Duodenal mucosa (tissue), 2 donors: ENCODE results near the gene GTF3C6.
"Not testable (repeated sequence)": the region's sequence is repeated elsewhere in the genome, so short reads cannot be mapped to it uniquely, and the experiment has no call there.

Experiments used
- H3K27ac ChIP-seq: one replicate; pipeline ENCODE4 v1.7.0; 2013; ENCODE audit warnings: low read depth, low read length
- H3K27me3 ChIP-seq, 2 donors: one replicate each; pipeline ENCODE4 v1.7.0; 2013; ENCODE audit warnings: low read length in 2 of 2, control low read depth in 1 of 2; ENCODE audit not compliant: insufficient read depth in 2 of 2, control insufficient read depth in 1 of 2
- H3K36me3 ChIP-seq, 2 donors: one replicate each; pipeline ENCODE4 v1.7.0; 2013; ENCODE audit warnings: low read length in 2 of 2, control low read depth in 1 of 2; ENCODE audit not compliant: insufficient read depth in 2 of 2, control insufficient read depth in 1 of 2
- H3K4me1 ChIP-seq, 2 donors: one replicate each; pipeline ENCODE4 v1.7.0; 2013; ENCODE audit warnings: low read length in 2 of 2, control low read depth in 1 of 2; ENCODE audit not compliant: insufficient read depth in 2 of 2, control insufficient read depth in 1 of 2
- H3K4me3 ChIP-seq, 2 donors: one replicate each; pipeline ENCODE4 v1.7.0; 2013; ENCODE audit warnings: low read length in 2 of 2, low read depth in 1 of 2
- H3K9ac ChIP-seq, 2 donors: one replicate each; pipeline ENCODE4 v1.7.0; 2013; ENCODE audit warnings: low read length in 2 of 2, low read depth in 1 of 2
- H3K9me3 ChIP-seq, 2 donors: one replicate each; pipeline ENCODE4 v1.7.0; 2013; ENCODE audit warnings: low read length in 2 of 2, control low read depth in 1 of 2; ENCODE audit not compliant: control insufficient read depth in 1 of 2

GTF3C6 gene

GRCh38 chr6:110949679-110950285, 8.7 kb upstream of the GTF3C6 start:
- Histone ChIP-seq H3K4me1 (peaks cover 0 to 4% of the 10 kb centered on the region in 2 donors), H3K9ac (no peak overlapping the region), H3K9me3 (no peaks in the 10 kb centered on the region), H3K4me3 (no peak overlapping the region), H3K36me3 (no peaks in the 10 kb centered on the region), H3K27me3 (no peaks in the 10 kb centered on the region), H3K27ac (no peak overlapping the region)

DNA sequence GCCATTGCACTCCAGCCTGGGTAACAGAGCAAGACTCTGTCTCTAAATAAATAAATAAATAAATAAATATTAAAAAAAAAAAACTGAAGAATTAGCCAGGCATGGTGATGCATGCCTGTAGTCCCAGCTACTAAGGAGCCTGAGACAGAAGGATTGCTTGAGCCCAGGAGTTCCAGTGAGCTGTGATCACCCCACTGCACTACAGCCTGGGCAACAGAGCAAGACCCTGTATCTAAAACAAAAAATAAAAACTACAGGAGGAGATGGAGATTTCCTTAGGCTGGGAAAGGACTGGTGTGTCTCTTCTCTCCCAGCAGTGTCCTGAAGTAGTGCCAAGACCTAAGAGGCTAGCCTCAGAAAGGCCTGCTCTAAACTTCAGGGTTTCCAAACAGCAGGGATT, 8.1 kb upstream of the GTF3C6 start:
- Histone ChIP-seq H3K36me3 (no peaks in the 10 kb centered on the region), H3K4me3 (no peak overlapping the region), H3K9me3 (no peaks in the 10 kb centered on the region), H3K4me1 (peaks cover 0 to 4% of the 10 kb centered on the region in 2 donors), H3K27ac (no peak overlapping the region), H3K27me3 (no peaks in the 10 kb centered on the region), H3K9ac (no peak overlapping the region)

GRCh38 chr6:110951008-110951407, 7.5 kb upstream of the GTF3C6 start:
- no peaks in the 10 kb centered on the region for H3K36me3 ChIP-seq
- no peak overlapping the region for H3K9ac ChIP-seq
- no peak overlapping the region for H3K4me3 ChIP-seq
- H3K9me3 ChIP-seq: no peaks in the 10 kb centered on the region
- no peak overlapping the region for H3K27ac ChIP-seq
- no peaks in the 10 kb centered on the region for H3K27me3 ChIP-seq
- peaks cover 0 to 4% of the 10 kb centered on the region in 2 donors for H3K4me1 ChIP-seq

DNA sequence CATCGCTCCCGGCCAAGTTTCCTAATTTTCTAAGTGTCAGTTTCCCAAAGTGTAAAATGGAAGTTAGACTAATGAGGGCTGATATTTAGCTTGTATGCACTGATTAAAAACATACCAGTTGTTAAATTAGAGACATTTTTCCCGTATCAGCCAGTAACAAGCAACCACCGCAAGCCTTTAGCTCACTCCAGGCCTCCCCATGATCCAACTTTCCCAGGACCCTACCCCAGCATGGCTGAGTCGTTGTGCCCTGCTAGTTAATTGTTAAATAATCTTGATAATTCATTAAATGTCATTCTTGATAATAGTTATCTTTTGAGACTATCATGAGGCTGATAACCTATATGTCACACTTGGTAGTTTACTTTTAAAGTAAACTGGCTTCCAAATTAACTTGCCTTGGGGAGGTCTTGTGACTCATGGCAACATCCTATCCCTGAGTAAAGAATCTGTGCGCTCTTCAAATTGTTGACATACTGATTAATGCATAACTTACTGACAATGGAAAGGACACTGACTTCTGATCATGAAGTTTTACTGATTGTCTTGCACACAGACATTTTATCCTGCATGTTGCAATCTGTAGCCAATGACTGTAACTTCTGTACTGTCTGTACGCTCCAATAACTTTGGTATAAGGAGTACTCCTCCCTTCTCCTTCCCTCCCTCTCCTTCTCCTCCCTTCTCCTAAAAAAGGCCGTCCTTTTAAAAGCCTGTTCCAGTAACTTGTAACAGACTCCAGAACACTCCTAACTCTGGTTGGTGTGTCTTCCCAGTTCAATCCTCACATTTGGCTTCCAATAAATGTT, 6.3 kb upstream of the GTF3C6 start:
- H3K27ac ChIP-seq: no peak overlapping the region
- H3K9me3 ChIP-seq: no peaks in the 10 kb centered on the region
- H3K27me3 ChIP-seq: no peaks in the 10 kb centered on the region
- no peak overlapping the region for H3K9ac ChIP-seq
- H3K4me3 ChIP-seq: no peak overlapping the region
- H3K4me1 ChIP-seq: peaks cover 0 to 4% of the 10 kb centered on the region in 2 donors
- no peaks in the 10 kb centered on the region for H3K36me3 ChIP-seq

- no peaks in the 10 kb centered on the region for H3K27me3 ChIP-seq
- no peak overlapping the region for H3K9ac ChIP-seq
- H3K9me3 ChIP-seq: no peaks in the 10 kb centered on the region
- H3K4me3 ChIP-seq: no peak overlapping the region
- no peak overlapping the region for H3K27ac ChIP-seq
- no peaks in the 10 kb centered on the region for H3K36me3 ChIP-seq
- peaks cover 6 to 8% of the 10 kb centered on the region in 2 donors for H3K4me1 ChIP-seq
Observed at GRCh38 chr6:110953633-110954303, 4.7 kb upstream of the GTF3C6 start.

GRCh38 chr6:110960014-110960390, 1.5 kb downstream of the GTF3C6 start:
- no peak overlapping the region for H3K27ac ChIP-seq
- peak overlapping the region in 1 of 2 donors; percentile 18 for H3K9ac ChIP-seq
- peaks cover 8 to 9% of the 10 kb centered on the region in 2 donors for H3K4me1 ChIP-seq
- no peaks in the 10 kb centered on the region for H3K9me3 ChIP-seq
- H3K36me3 ChIP-seq: peaks cover 7 to 11% of the 10 kb centered on the region in 2 donors
- no peaks in the 10 kb centered on the region for H3K27me3 ChIP-seq
- no peak overlapping the region for H3K4me3 ChIP-seq

DNA sequence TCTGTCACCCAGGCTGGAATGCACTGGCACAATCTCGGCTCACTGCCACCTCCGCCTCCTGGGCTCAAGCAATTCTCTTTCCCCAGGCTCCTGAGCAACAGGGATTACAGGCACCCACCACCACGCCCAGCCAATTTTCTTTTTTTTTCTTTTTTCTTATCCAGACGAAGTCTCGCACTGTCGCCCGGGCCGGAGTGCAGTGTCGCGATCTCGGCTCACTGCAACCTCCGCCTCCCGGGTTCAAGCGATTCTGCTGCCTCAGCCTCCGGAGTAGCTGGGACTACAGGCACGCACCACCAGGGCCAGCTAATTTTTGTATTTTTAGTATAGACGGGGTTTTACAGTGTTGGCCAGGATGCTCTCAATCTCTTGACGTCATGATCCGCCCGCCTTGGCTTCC, 4.1 kb downstream of the GTF3C6 start:
- not testable (repeated sequence) for H3K4me1 ChIP-seq, H3K27me3 ChIP-seq, H3K9ac ChIP-seq, H3K27ac ChIP-seq, H3K4me3 ChIP-seq, H3K9me3 ChIP-seq
- H3K36me3 ChIP-seq: peaks cover 12 to 23% of the 10 kb centered on the region in 2 donors

GRCh38 chr6:110965629-110966229, 7.2 kb downstream of the GTF3C6 start:
- H3K27ac ChIP-seq: no peak overlapping the region
- H3K36me3 ChIP-seq: peaks cover 12 to 29% of the 10 kb centered on the region in 2 donors
- H3K9me3 ChIP-seq: no peaks in the 10 kb centered on the region
- no peak overlapping the region for H3K4me3 ChIP-seq
- no peak overlapping the region for H3K9ac ChIP-seq
- no peaks in the 10 kb centered on the region for H3K4me1 ChIP-seq
- no peaks in the 10 kb centered on the region for H3K27me3 ChIP-seq

DNA sequence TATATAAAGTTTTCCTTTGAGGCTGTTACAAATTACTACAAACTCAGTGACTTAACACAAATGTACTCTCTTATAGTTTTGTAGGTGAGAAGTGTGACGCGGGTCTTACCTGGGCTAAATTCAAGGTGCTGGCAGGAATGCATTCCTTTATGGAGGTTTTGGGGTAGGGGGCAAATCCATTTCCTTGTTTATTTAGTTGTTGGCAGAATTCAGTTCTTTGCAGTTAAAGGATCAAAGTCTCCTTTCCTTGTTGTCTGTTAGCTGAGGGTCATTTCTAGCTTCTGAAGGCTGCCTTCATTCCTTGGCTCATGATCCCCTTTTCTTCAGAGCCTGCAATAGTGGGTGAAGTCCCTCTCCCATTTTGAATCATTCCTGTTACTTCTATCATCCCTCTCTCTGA, 10.2 kb downstream of the GTF3C6 start:
- H3K4me3 ChIP-seq, H3K4me1 ChIP-seq, H3K27ac ChIP-seq, H3K27me3 ChIP-seq, H3K9ac ChIP-seq, H3K9me3 ChIP-seq: not testable (repeated sequence)
- H3K36me3 ChIP-seq: peaks cover 5 to 18% of the 10 kb centered on the region in 2 donors

GRCh38 chr6:110971468-110971867, 13.0 kb downstream of the GTF3C6 start:
- Histone ChIP-seq H3K4me3 (no peak overlapping the region), H3K27ac (no peak overlapping the region), H3K27me3 (no peaks in the 10 kb centered on the region), H3K9me3 (no peaks in the 10 kb centered on the region), H3K4me1 (no peaks in the 10 kb centered on the region), H3K9ac (no peak overlapping the region), H3K36me3 (peaks cover 0 to 15% of the 10 kb centered on the region in 2 donors)
